ENCODE measurements around the gene NR1H3. TPM values are rescaled to one million over a fixed set of nuclear protein-coding genes. Genes with fewer than 3 reads are reported as not detected.

NR1H3 gene
- polyA plus RNA-seq, 2 of the 4 experiments (the other 2 are of a cell fraction) = 14.5 to 18.7 TPM

- Histone ChIP-seq H3K4me3 (no peak overlapping the region), H3K4me2 (peak overlapping the region; percentile 79), H3K9me3 (no peaks in the 10 kb centered on the region), H3K4me1 (peaks cover 48% of the 10 kb centered on the region), H3K27ac (peak overlapping the region; percentile 79 to 89)
- ChIA-PET POLR2A (interaction anchor here (0.9 to 3.4 kb wide), 3 partner anchors 10 to 22 kb away, joined by 3 to 34 read pairs (median 6); partner anchors contain the start of genes ACP2 and DDB2), CTCF (interaction anchor here (1.0 to 8.8 kb wide), 7 partner anchors 7 to 118 kb away, joined by 3 to 101 read pairs (median 47); partner anchors contain the start of genes ARFGAP2, DDB2 and NR1H3)
- no peak for FAIRE-seq
- TF ChIP-seq NR3C1 (IDR thresholded peaks at IDR 0.05) = no peak
- 0 out of 5 replicates have a peak, but pooled peaks of 1 of the 2 experiments have one; percentile 11 for TF ChIP-seq JUN (IDR thresholded peaks at IDR 0.05)
- WGBS (ENCODE audit: missing lambda C conversion rate) = 56% methylated on average over 5 of the region's 5 CpGs
- ATAC-seq = no peak
- DNase-seq (ENCODE audit: low read depth in 1 of 2, low spot score in 1 of 2) = no peak
Observed at GRCh38 chr11:47236482-47236881, 21.3 kb upstream of the NR1H3 start.

DNA sequence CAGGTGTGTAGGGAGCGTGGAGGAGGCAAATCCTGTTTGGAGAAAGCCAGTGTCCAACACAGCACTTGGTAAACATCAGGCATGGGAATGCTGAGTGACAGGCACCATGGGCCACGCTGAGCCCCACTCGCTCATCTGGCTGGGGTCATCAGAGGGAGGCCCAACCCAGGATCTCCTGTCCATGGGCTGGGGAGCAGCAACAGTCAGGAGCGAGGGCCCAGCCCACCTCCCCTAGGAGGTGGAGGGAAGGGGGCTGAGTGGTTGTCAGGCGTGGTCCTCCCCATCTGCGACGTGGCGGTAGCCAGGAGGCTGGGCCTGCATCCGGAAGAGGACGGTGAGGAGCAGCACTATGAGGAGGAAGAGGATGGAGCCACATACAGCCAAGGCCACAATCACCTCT lies 17.9 kb upstream of the NR1H3 start:
- H3K4me1 ChIP-seq = peaks cover 52% of the 10 kb centered on the region
- no peak overlapping the region for H3K4me2 ChIP-seq
- WGBS (ENCODE audit: missing lambda C conversion rate) = 98% methylated on average over 9 of the region's 10 CpGs
- ATAC-seq = no peak
- TF ChIP-seq BHLHE40 (IDR thresholded peaks at IDR 0.05; ENCODE audit: low read depth, low read length) (no peak), PBX3 (IDR thresholded peaks at IDR 0.05) (0 out of 2 replicates have a peak, but pooled peaks have one; percentile 27)
- no peak overlapping the region for H3K27ac ChIP-seq
- ChIA-PET CTCF (interaction anchor here (1.4 to 8.8 kb wide), 3 partner anchors 9 to 28 kb away, joined by 3 to 97 read pairs (median 14); partner anchors contain the start of genes ACP2 and NR1H3), POLR2A (interaction anchor here (1.7 kb wide), 1 partner anchor 8 kb away, joined by 7 read pairs; the partner anchor contains the start of gene ACP2)
- no peak for DNase-seq (ENCODE audit: low read depth in 1 of 2, low spot score in 1 of 2)
- FAIRE-seq = no peak
- no peaks in the 10 kb centered on the region for H3K9me3 ChIP-seq
- H3K4me3 ChIP-seq = no peak overlapping the region

- ChIA-PET CTCF (interaction anchor here (1.0 to 10.3 kb wide), 6 partner anchors 8 to 113 kb away, joined by 3 to 141 read pairs (median 18); partner anchors contain the start of genes ARFGAP2 and NR1H3), POLR2A (interaction anchor here (0.6 to 3.1 kb wide), 5 partner anchors 7 to 79 kb away, joined by 3 to 18 read pairs (median 4); partner anchors contain the start of genes DDB2 and NR1H3)
- peak overlapping the region in 1 of 2 experiments; percentile 4; a peak in 1 of 6 replicates for H3K27ac ChIP-seq
- ATAC-seq (peak; percentile 17 to 28; a peak in 5 of 6 replicates), DNase-seq (ENCODE audit: low read depth in 1 of 2, low spot score in 1 of 2) (no peak), FAIRE-seq (no peak)
- H3K9me3 ChIP-seq = no peaks in the 10 kb centered on the region
- 82% methylated on average over 3 of the region's 3 CpGs for WGBS (ENCODE audit: missing lambda C conversion rate)
- peaks cover 31% of the 10 kb centered on the region for H3K4me1 ChIP-seq
- H3K4me3 ChIP-seq = no peak overlapping the region
- no peak for TF ChIP-seq HDAC2 (IDR thresholded peaks at IDR 0.05)
- peak in 1 of 2 experiments; percentile 38; a peak in 1 of 5 replicates for TF ChIP-seq JUN (IDR thresholded peaks at IDR 0.05)
- no peak overlapping the region for H3K4me2 ChIP-seq
Observed at GRCh38 chr11:47241841-47242301, 15.9 kb upstream of the NR1H3 start.

- CTCF ChIA-PET = interaction anchor here (0.6 to 10.3 kb wide), 6 partner anchors 9 to 579 kb away, joined by 3 to 141 read pairs (median 18); partner anchors contain the start of genes ARFGAP2 and NR1H3
- TF ChIP-seq MAZ (IDR thresholded peaks at IDR 0.05; ENCODE audit: borderline replicate concordance, low read depth, low read length) (no peak), CEBPB (IDR thresholded peaks at IDR 0.05) (no peak), FOSB (CRISPR knock-in tag; IDR thresholded peaks at IDR 0.05) (no peak), JUN (IDR thresholded peaks at IDR 0.05) (no peak), ZFP36 (IDR thresholded peaks at IDR 0.05; ENCODE audit: borderline replicate concordance, partially characterized antibody) (no peak), CBX2 (IDR thresholded peaks at IDR 0.05; ENCODE audit: borderline replicate concordance, low read depth) (no peak), PBX3 (IDR thresholded peaks at IDR 0.05) (no peak), RCOR1 (IDR thresholded peaks at IDR 0.05; ENCODE audit: low read depth, low read length) (no peak), HOXA7 (CRISPR knock-in tag; IDR thresholded peaks at IDR 0.05) (no peak), MAFK (IDR thresholded peaks at IDR 0.05; ENCODE audit: partially characterized antibody) (no peak), POLR2A (IDR thresholded peaks at IDR 0.05; ENCODE audit: low read length) (no peak), EHF (CRISPR knock-in tag; IDR thresholded peaks at IDR 0.05) (no peak), GATA3 (IDR thresholded peaks at IDR 0.05; ENCODE audit: borderline replicate concordance) (no peak), RARB (CRISPR knock-in tag; IDR thresholded peaks at IDR 0.05) (no peak)
- H3K9me3 ChIP-seq = no peaks in the 10 kb centered on the region
- POLR2A ChIA-PET = interaction anchor here (0.7 to 3.1 kb wide), 4 partner anchors 8 to 55 kb away, joined by 4 to 18 read pairs (median 5); partner anchors contain the start of genes DDB2 and NR1H3
- peak overlapping the region; percentile 54 for H3K4me2 ChIP-seq
- WGBS (ENCODE audit: missing lambda C conversion rate) = 93% methylated on average over 21 of the region's 21 CpGs
- FAIRE-seq (no peak), DNase-seq (ENCODE audit: low read depth in 1 of 2, low spot score in 1 of 2) (no peak), ATAC-seq (peak; percentile 20 to 31; a peak in 5 of 6 replicates)
- H3K27ac ChIP-seq = peak overlapping the region; percentile 32 to 47; a peak in 3 of 6 replicates
- peaks cover 33% of the 10 kb centered on the region for H3K4me1 ChIP-seq
- no peak overlapping the region for H3K4me3 ChIP-seq
Observed at GRCh38 chr11:47242596-47243192, 15.1 kb upstream of the NR1H3 start.

Data from A549 (cell line).